HG02588 (cell line): ENCODE data around the gene EGFR.

Experiments used
- ATAC-seq: cut with Tn5 transposase; IDR thresholded peaks from one replicate; pipeline ENCODE4 v1.9.1; 2021; ENCODE audit warnings: mild to moderate bottlenecking, moderate library complexity; ENCODE audit not compliant: unreplicated experiment

The EGFR gene

DNA sequence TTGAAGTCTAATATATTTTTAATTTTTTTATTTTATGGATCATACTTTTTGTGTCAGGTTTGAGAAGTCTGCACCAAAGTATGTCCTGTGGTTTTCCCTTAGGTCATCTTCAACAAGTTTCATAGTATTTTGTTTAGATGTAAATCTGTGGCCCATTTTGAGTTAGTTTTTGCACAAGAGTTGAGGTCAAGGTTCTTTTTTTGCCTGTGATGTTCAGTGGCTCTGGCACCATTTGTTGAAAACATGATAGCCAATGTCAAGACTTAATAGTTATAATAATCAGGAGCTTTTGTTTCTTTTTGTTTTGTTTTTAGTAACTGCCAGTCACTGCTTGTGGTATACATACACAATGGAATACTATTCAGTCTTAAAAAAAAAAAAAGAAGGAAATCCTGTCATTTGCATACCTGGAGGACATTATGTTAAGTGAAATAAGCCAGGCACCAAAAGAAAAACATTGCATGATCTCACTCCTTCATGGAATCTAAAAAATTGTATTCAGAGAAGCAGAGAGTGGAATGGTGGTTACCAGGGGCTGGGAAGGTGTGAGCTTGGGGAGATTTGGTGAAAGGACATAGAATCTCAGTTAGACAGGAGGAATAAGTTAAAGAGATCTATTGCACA, 61.3 kb downstream of the EGFR start:
- no peak for ATAC-seq

DNA sequence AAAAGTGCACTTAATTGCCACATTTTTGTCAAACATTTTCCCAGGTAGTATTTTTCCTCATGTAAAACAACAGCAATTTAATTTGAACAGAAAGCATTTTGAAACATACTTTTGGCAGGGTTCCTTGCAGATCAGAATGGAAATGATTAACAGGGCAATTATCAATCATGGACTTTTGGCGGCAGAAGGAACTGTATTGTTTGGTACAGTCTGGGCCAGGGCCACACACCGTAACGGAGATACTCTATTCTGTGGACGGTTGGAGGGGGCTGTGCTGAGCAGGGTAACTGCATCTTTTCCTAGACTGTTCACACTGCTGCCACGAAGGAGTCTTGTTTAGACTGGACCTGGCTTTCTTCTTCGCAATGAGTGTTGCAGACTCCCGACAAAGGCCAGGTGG, 62.3 kb downstream of the EGFR start:
- ATAC-seq, result no peak

DNA sequence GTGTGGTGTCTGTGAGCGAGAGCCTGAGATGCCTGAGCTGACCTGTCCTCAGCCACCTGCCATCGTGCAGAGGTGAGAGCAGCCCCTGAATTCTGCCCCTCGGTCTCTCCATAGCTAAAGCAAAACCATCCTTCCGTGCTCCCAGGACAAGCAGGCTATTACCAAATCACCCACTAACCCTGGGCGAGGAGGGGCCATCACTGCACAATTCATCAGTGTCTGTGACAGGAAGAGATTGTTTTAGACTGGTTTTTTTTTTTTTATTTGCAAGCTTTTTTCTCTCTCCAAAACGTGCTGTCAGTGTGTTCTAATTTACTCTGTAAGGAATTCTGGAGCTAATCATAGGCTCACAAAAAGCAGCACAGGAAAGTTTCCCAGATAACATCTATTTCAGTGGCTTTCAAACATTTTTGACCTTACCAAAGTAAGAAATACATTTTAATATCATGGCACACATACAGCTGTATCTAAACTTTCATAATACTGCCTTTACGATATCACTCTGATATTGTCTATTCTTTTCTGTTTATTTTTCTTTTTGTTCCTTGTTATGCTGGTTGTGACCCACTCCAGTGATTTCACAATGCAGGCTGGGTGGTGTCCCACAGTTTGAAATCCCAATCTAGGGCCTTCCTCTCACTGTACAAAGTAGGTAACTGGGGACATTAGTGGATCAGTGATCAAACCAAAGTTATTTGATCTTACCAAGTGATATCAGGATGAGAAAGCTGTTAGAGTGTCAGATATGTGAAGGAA, 62.8 kb downstream of the EGFR start:
- ATAC-seq, result no peak

DNA sequence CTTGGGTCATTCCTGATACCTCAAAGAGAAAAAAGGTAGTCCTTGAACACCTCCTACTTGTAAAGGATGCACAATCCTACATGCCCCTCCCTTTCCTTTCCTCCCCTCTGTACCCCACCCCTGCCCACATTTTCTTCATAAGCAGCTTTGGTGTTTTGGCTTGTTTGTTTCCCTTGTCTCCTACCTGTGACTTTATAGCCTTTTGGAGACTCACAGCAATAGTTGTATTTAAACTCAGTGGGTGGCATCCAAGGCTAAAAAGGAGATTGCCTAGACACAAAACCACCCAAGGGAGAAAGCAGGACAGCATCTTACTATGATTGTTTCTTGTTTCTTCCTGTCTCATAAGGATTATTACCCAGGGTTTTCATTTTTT, 63.4 kb downstream of the EGFR start:
- no peak for ATAC-seq

DNA sequence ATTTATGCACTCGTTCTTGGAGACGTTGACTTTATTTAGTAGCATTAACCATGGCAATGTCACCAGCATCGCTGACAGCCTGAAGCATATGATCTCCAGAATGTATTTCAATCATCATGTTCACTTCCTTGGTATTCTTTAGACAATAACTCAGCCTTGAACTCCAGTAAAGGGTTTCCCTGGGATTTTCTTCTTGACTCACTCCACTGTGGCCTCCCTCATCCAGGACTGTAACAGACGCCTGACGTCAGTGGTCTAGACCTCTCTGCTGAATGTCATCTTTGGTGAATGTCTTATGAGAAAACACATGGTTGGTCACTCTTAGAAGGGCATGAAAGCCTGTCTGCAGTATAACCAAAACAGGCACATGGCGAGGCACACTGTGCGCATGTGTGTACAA, 64.4 kb downstream of the EGFR start:
- no peak for ATAC-seq

DNA sequence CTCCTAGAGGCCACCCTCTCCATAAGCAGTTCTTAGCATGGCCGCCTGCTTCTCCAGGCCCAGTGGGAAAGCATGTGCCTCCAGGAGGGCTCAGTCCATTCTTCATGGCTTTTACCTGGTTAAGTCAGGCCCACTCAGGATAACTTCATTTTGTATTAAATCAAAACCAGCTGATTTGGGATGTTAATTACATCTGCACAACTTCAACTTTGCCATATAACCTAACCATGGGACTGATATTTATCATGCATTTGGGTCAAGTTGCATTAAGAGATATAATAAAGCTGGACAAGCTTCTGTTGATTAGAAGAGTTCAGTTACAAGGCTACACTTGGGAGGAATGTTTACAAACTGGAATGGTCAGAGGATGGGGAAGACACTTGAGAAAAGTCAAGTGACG, 65.5 kb downstream of the EGFR start:
- no peak for ATAC-seq

DNA sequence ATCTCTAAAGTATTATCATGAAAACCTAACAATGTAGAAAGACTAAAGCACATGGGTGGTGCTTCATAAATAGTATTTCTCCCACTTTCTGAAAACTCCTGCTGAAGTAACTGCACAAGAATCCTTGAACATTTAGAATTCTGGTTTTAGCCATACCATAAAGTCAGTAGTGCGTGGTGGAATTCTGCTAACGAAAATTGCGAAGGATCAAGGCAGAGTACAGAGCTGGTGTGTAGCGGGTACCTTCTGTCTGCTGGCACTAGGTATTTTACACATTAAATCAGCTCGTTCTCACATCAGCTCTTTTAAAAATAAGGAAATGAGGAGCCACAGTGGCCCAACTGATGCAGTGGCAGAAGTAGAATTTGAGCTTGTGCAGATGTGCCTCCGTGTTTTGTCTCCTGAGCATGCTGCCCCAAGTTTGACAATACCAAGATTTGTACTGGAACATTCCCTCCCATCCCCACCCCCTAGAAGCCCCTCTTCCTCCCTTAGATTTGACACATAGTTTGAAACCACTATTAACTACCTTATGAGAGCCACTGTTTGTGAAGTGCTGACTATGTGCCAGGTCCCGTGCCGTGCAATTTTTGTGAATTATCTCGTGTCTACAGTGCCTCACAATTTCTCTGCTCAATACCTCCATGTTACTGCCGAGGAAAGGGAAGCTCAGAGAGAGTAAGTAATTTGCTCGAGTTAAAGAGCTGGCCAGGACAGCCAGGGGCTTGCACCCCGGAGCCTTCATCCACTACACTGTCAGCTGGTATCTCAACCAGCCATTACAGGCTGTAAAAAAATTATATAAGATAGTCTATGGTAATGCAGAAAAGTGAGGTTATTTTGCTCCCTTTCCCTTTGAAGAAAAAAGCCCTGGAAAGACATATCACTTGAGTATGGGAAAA, 66.9 kb downstream of the EGFR start:
- ATAC-seq, result no peak

DNA sequence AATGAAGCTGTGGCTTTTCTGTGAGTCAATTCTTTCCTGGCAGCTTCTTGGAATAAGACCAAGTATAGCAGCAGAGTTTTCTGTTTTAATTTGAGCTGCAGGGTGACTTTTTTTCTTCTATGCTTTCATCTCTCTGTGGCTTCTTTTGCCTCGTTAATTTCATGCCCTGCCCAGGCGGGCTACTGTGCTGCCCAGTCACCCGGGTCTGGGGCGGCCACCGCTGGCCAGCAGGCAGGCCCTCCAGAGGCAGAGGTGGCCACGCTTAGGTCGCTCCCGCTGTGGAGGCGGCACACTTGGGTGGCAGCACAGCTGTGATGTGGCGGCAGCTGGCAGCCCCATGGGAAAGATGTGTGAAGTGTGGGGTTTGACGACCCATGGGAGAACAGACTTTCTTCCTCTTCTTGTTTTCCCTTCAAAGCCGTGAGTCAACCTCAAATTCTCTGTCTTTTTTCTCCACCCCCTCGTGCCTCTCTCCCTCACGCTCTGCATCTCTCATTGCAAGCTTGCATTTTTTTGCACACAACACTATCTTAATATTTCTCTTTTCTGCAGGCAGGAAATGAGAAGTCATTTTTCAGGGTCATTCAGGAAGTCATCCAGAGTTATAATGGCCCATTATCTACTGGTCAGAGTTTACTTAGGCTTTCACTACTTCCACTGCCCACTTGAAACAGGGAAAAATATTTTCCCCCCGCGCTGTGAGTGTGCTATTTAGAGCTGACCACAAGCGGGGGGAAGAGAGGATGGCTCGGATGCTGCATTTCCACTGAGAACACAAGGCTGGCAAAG, 67.8 kb downstream of the EGFR start:
- ATAC-seq, result peak; percentile 87

DNA sequence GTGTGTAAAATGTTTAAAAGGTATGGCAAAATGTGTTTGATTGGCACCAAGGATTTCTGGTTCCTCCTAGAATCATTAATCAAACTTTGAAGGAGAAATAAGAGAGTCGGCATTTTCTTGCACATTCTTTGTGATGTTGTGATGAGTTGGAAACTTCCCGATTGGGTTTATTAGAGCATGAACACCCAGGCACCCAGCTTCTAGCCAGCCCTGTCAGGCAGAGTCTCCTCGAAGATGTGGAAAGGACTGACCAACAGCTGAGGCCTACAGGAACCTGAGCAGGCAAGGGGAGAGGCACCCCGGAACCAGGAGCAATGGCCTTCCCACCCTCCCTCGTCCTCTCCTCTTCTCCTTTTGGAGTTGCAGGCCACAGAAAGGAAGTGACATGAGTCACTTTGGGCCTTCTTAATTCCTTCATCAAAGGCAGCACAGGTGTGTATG, 68.7 kb downstream of the EGFR start:
- no peak for ATAC-seq

DNA sequence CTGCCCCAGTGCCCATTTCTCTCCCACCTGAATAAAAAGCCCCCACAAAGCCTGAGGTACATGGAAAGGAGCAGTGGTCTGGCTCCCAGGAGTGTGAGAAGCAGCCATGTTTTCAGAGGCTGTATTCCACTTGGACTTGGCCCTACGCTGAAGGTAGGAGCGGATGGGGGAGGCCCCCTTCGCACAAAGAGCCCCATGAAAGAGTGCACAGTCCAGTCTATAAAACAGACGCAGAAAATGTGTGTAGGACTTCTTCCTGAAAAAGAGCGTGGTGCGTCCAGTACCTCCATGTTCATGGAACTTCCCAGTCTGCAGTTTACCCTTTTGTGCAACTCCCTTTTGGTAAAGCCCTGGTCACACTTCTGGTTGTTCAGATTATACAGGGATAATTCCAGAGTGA, 69.3 kb downstream of the EGFR start:
- ATAC-seq, result no peak

DNA sequence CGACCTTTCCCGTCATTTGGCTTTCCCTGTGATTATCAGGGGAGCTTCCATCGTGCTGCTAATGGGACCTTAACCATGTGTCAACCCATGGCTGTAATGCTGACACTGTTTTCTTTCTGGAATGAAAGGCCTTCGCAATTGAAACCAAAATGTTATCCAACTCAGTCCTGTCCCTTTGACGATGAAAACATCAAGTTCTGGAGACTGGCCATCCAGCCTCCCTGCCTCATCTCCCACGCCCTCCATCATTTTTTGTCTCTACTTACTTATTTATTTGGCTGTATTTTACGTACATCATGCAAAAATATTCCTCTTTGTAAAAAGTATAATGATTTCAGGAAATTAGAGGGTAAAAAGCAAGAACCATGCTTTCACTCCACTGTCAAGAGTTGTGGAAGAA, 69.8 kb downstream of the EGFR start:
- ATAC-seq, result no peak

DNA sequence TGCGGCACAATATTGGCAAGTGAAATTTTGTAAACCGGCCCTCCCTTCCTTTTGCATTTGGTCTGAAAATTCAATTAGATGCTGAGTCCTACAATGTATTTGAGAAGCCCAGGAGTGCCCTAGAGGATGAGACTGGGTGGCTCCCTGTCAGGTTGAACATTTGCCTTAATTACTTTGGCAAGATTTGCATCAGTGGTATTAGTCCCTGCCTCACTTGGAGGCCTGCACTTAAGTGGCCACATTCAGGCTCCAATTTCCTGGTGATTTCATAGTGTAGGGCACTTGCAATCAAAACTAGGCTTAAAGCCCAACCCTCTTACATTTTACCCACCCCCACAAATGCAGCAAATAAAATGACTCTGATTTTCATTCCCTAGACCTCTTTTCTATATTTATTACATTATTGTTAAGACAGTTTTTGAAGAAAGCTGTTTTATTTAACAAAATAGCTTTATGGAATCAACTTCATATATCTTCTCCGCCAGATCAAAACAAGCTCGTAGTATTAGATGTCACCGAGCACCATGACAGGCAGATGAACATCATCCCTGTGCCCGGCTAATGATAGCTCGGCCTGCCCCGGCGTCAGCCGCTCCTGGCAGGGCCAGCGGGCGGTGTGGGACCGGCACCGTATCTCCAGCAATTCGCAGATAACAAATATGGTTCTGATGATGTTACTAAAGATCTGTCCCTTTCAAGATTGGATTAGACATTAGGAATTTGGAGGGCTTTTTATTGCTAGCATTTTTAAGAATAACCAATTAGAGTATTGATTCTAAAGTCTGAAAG, 73.6 kb downstream of the EGFR start:
- ATAC-seq, result no peak

DNA sequence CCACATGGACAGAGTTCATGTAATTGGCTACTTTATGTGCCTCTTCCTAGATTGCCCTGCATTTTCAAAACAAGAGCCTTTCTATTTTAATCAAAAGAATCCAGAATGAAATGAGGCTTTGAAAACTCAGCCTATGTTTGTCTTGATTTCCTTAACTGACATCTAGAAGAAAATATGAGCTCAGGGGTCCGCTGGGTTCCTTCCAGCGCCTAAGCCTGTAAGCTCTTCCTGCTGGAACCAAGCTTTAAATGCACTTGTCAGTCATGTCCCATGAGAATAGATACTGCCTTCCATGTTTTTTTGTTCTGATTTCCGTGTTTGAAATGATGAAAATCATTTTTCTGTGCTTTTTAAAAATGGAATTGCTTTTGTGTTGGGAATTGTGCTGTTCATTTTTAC, 74.2 kb downstream of the EGFR start:
- ATAC-seq, result no peak

DNA sequence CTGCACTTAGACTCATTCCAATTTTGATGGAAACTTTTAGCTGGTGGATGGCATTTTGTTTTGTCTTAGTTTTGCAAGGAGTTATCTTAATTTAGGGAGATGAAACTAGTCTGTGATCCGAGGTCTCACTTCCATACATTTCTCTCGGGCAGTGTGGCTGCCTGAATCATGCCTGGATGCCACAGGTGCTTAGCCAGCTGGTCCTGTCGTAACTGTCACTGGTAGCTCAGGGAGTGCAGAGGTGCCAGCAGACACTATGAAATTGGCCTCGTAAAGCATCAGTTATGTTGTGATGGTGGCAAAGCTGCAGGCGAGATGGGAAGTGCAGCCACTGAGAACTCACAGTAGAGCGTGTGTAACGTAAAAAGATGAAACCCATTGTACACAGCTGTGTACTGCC, 74.9 kb downstream of the EGFR start:
- ATAC-seq, result no peak

DNA sequence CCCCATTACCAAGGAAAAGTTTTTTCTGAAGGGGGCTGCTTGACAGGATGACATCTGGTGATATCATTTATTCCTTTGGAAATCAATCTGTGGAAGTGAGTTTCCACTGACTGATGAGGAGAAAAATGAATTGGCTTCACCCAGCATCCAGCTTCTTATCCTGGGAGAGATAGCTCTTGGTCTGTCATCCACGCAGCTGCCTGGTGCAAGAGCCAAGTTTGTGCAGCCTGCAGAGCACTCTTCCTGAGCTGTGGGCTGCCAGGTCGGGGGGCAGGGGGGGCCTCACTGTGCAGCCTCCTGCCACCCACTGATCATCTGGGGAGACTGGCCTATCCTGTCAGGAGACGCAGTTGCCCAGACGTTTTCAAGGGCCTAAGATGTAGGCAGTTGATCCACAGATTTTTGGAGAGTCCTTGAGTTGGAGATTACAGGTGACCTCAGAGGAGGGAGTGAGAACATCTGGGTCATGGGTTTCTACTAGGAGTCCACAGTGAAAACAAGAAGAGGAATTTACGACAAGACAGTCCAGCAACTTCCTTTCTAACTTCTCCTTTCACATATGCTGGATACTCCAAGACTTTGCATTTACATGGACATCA, 75.4 kb downstream of the EGFR start:
- ATAC-seq, result no peak

DNA sequence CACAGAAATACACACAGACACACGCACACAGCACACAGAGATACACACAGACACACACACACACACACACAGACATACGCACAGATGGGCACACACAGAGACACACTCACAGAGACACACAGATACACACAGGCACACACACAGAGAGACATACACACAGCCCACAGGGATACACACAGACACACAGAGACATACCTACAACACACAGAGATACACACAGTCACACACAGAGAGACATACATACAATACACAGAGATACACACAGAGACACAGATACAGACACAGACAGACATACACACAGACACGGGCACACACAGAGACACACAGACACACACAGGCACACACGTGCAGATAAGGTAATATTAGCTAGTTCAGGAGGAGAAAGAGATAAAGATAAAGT, 76.9 kb downstream of the EGFR start:
- ATAC-seq, result no peak

DNA sequence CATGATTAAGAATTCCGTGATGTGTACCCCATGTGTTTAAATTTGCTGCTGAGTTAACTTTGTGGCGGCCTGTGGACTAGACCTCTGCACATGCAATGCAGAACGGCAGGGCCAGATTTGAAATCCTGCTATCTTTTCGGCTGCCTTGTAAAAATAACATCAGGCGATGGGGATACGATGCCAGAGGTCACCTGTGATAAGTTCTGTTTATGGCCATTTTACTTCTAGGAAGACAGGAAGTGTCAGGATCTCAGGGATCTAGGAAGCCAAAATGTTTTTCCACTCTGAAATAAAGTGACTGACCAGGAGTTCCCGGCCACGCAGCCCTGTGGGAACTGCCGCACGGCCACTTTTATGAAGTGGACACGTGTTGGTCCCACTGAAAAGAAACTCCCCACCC, 77.5 kb downstream of the EGFR start:
- ATAC-seq, result no peak

DNA sequence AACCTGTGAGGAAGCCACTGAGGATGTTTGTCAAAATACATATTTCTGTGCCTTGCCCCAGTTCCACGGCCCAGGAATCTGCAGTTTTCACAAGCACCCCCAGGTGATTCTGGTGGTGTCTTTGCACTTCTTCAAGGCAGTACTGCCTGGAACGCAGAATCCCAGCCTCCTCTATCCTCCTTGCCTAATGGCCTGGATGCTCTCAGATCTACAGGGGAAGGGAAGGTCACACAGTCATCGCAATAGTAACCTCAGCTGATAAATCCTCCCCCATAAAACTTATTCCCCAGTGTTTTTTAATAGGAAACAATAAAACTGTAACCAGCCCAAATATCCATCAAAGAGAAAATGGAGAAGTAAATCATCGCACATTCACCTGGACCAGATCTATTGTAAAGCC, 78.3 kb downstream of the EGFR start:
- ATAC-seq, result no peak

DNA sequence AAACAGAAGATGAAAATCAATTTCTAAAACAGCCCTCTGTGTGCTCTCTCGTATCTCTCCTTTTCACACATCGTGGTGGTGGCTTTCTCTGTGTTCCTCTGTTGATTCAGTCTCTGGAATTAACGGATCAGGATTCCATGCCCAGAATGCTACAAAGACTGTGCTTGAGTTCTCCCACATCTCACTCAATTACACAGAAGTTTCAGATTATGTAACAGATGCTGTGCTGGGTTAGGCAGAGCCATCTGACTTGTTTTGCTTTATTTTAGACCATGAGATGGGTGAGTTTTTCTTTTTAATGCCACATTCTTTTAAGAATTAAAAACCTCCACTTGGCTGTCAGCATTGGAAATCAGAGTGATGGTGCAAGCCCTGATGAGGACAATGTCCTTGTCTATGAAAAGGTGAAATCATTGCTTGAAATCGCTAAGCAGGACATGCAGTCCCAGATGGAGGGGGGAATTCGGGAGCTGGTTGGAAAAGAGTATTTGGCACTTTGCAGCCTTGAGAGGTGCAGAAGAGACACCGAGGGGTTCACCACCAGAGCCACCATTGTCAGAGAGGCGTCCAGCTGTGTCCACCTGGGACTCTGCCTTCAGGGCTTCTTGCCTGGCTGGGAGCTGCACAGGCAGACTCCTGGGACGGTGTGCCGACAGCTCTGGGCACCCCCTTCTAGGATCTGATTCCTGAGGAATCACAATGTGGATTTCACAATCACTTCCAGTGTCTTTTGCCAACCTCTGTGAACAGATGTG, 80.4 kb downstream of the EGFR start:
- no peak for ATAC-seq
